ENCODE results near the gene GABRB2.
"Not testable (repeated sequence)": the region's sequence is repeated elsewhere in the genome, so short reads cannot be mapped to it uniquely, and the experiment has no call there.

GABRB2 gene

GRCh38 chr5:161535762-161536161 is 10.8 kb downstream of the GABRB2 start:
- Histone ChIP-seq H3K9me3 (ENCODE audit: control insufficient read depth, insufficient read depth, low read length) (no peaks in the 10 kb centered on the region), H3K36me3 (ENCODE audit: insufficient read depth, low read length) (no peaks in the 10 kb centered on the region), H3K4me1 (ENCODE audit: insufficient read depth, low read length) (no peaks in the 10 kb centered on the region), H3K9ac (ENCODE audit: low read depth, low read length) (no peak overlapping the region)

GRCh38 chr5:161530700-161531099 is 15.8 kb downstream of the GABRB2 start:
- no peak overlapping the region for H3K9ac ChIP-seq (ENCODE audit: low read depth, low read length)
- no peaks in the 10 kb centered on the region for H3K36me3 ChIP-seq (ENCODE audit: insufficient read depth, low read length)
- no peaks in the 10 kb centered on the region for H3K9me3 ChIP-seq (ENCODE audit: control insufficient read depth, insufficient read depth, low read length)
- H3K4me1 ChIP-seq (ENCODE audit: insufficient read depth, low read length), result no peaks in the 10 kb centered on the region

GRCh38 chr5:161513942-161514341 is 32.6 kb downstream of the GABRB2 start:
- H3K36me3 ChIP-seq (ENCODE audit: insufficient read depth, low read length), result no peaks in the 10 kb centered on the region
- H3K9ac ChIP-seq (ENCODE audit: low read depth, low read length), result no peak overlapping the region
- no peaks in the 10 kb centered on the region for H3K4me1 ChIP-seq (ENCODE audit: insufficient read depth, low read length)
- H3K9me3 ChIP-seq (ENCODE audit: control insufficient read depth, insufficient read depth, low read length), result no peaks in the 10 kb centered on the region

- Histone ChIP-seq H3K9me3 (ENCODE audit: control insufficient read depth, insufficient read depth, low read length) (no peaks in the 10 kb centered on the region), H3K4me1 (ENCODE audit: insufficient read depth, low read length) (no peaks in the 10 kb centered on the region), H3K9ac (ENCODE audit: low read depth, low read length) (no peak overlapping the region), H3K36me3 (ENCODE audit: insufficient read depth, low read length) (no peaks in the 10 kb centered on the region)
Observed at GRCh38 chr5:161507591-161507990, 38.9 kb downstream of the GABRB2 start.

- H3K4me1 ChIP-seq (ENCODE audit: insufficient read depth, low read length); H3K9me3 ChIP-seq (ENCODE audit: control insufficient read depth, insufficient read depth, low read length); H3K36me3 ChIP-seq (ENCODE audit: insufficient read depth, low read length); H3K9ac ChIP-seq (ENCODE audit: low read depth, low read length): not testable (repeated sequence)
Observed at GRCh38 chr5:161505160-161505559, 41.4 kb downstream of the GABRB2 start.

- no peaks in the 10 kb centered on the region for H3K4me1 ChIP-seq (ENCODE audit: insufficient read depth, low read length)
- no peak overlapping the region for H3K9ac ChIP-seq (ENCODE audit: low read depth, low read length)
- peaks cover 13% of the 10 kb centered on the region; the same call in 1 of the 2 replicates for H3K9me3 ChIP-seq (ENCODE audit: control insufficient read depth, insufficient read depth, low read length)
- H3K36me3 ChIP-seq (ENCODE audit: insufficient read depth, low read length), result no peaks in the 10 kb centered on the region
Observed at GRCh38 chr5:161498531-161498930, 48.0 kb downstream of the GABRB2 start.

- Histone ChIP-seq H3K36me3 (ENCODE audit: insufficient read depth, low read length) (no peaks in the 10 kb centered on the region), H3K9ac (ENCODE audit: low read depth, low read length) (no peak overlapping the region), H3K4me1 (ENCODE audit: insufficient read depth, low read length) (no peaks in the 10 kb centered on the region), H3K9me3 (ENCODE audit: control insufficient read depth, insufficient read depth, low read length) (no peaks in the 10 kb centered on the region)
Observed at GRCh38 chr5:161483721-161484120, 62.8 kb downstream of the GABRB2 start.

GRCh38 chr5:161481922-161482321 is 64.6 kb downstream of the GABRB2 start:
- no peaks in the 10 kb centered on the region for H3K36me3 ChIP-seq (ENCODE audit: insufficient read depth, low read length)
- H3K4me1 ChIP-seq (ENCODE audit: insufficient read depth, low read length), result no peaks in the 10 kb centered on the region
- no peak overlapping the region for H3K9ac ChIP-seq (ENCODE audit: low read depth, low read length)
- no peaks in the 10 kb centered on the region for H3K9me3 ChIP-seq (ENCODE audit: control insufficient read depth, insufficient read depth, low read length)

GRCh38 chr5:161471211-161471950 is 75.1 kb downstream of the GABRB2 start:
- Histone ChIP-seq H3K9me3 (ENCODE audit: control insufficient read depth, insufficient read depth, low read length) (no peaks in the 10 kb centered on the region), H3K4me1 (ENCODE audit: insufficient read depth, low read length) (no peaks in the 10 kb centered on the region), H3K9ac (ENCODE audit: low read depth, low read length) (no peak overlapping the region), H3K36me3 (ENCODE audit: insufficient read depth, low read length) (no peaks in the 10 kb centered on the region)

- Histone ChIP-seq H3K9ac (ENCODE audit: low read depth, low read length) (no peak overlapping the region), H3K4me1 (ENCODE audit: insufficient read depth, low read length) (no peaks in the 10 kb centered on the region), H3K9me3 (ENCODE audit: control insufficient read depth, insufficient read depth, low read length) (no peaks in the 10 kb centered on the region), H3K36me3 (ENCODE audit: insufficient read depth, low read length) (no peaks in the 10 kb centered on the region)
Observed at GRCh38 chr5:161467703-161468102, 78.8 kb downstream of the GABRB2 start.

- Histone ChIP-seq H3K9me3 (ENCODE audit: control insufficient read depth, insufficient read depth, low read length) (no peaks in the 10 kb centered on the region), H3K9ac (ENCODE audit: low read depth, low read length) (no peak overlapping the region), H3K36me3 (ENCODE audit: insufficient read depth, low read length) (no peaks in the 10 kb centered on the region)
Observed at GRCh38 chr5:161460741-161461140, 85.8 kb downstream of the GABRB2 start.

GRCh38 chr5:161446655-161447054 is 99.9 kb downstream of the GABRB2 start:
- Histone ChIP-seq H3K9ac (ENCODE audit: low read depth, low read length) (no peak overlapping the region), H3K4me1 (ENCODE audit: insufficient read depth, low read length) (no peaks in the 10 kb centered on the region), H3K36me3 (ENCODE audit: insufficient read depth, low read length) (no peaks in the 10 kb centered on the region), H3K9me3 (ENCODE audit: control insufficient read depth, insufficient read depth, low read length) (no peaks in the 10 kb centered on the region)

More at GRCh38 chr5:161460741-161461140, 85.8 kb downstream of the GABRB2 start:
- no peaks in the 10 kb centered on the region for H3K4me1 ChIP-seq (ENCODE audit: insufficient read depth, low read length)

GRCh38 chr5:161442471-161442870 is 104.1 kb downstream of the GABRB2 start:
- no peak overlapping the region for H3K9ac ChIP-seq (ENCODE audit: low read depth, low read length)
- H3K36me3 ChIP-seq (ENCODE audit: insufficient read depth, low read length), result no peaks in the 10 kb centered on the region
- no peaks in the 10 kb centered on the region for H3K4me1 ChIP-seq (ENCODE audit: insufficient read depth, low read length)
- H3K9me3 ChIP-seq (ENCODE audit: control insufficient read depth, insufficient read depth, low read length), result no peaks in the 10 kb centered on the region

GRCh38 chr5:161432798-161433197 is 113.7 kb downstream of the GABRB2 start:
- Histone ChIP-seq H3K4me1 (ENCODE audit: insufficient read depth, low read length) (peaks cover 8% of the 10 kb centered on the region; the same call in 1 of the 2 replicates), H3K9me3 (ENCODE audit: control insufficient read depth, insufficient read depth, low read length) (no peaks in the 10 kb centered on the region), H3K9ac (ENCODE audit: low read depth, low read length) (no peak overlapping the region), H3K36me3 (ENCODE audit: insufficient read depth, low read length) (no peaks in the 10 kb centered on the region)

GRCh38 chr5:161431963-161432362 is 114.6 kb downstream of the GABRB2 start:
- Histone ChIP-seq H3K4me1 (ENCODE audit: insufficient read depth, low read length) (peaks cover 8% of the 10 kb centered on the region; the same call in 1 of the 2 replicates), H3K9ac (ENCODE audit: low read depth, low read length) (no peak overlapping the region), H3K9me3 (ENCODE audit: control insufficient read depth, insufficient read depth, low read length) (no peaks in the 10 kb centered on the region), H3K36me3 (ENCODE audit: insufficient read depth, low read length) (no peaks in the 10 kb centered on the region)
